Measurements from ENCODE around the gene SLC44A3. TPM values are rescaled to one million over a fixed set of nuclear protein-coding genes. Genes with fewer than 3 reads are reported as not detected.

Gene SLC44A3
- total and polyA plus RNA-seq, 2 donors, result 4.7 to 6.8 TPM

DNA sequence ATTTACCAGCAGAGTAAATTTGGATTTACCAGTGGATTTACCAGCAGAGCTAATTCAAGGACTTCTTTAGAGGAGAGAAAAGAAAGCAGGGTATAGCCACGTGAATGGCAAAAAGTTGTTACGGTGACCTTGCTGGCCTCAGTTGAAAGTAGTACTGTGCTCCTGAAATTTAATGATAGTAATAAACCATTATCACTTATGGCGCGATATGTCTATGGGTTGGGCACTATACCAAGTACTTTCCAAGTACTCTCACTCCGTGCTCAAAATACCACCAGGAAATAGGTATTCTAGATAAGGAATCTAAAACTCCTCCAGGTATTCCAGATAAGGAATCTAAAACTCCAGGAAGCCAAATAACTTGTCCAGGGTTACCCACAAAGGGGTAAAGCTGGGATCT lies 35.8 kb downstream of the SLC44A3 start:
- 96% methylated on average over 5 of the region's 5 CpGs for WGBS

DNA sequence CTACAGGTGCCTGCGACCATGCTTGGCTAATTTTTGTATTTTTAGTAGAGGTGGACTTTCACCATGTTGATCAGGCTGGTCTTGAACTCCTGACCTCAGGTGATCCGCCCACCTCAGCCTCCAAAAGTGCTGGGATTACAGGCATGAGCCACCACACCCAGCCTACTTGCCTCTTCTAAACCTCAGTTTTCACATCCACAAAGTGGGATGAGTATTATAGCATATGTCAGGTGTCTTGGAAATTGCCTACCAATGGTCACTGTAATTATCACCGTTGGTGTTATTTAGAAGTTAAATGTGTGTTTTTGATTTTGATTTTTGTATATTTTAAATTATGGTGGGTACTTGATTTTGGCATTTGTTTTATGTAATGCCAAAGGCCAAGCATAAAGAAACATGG lies 36.7 kb downstream of the SLC44A3 start:
- no peak for DNase-seq (ENCODE audit: low read depth in 6 of 9, low spot score in 9 of 9)
- Histone ChIP-seq H3K4me1 (ENCODE audit: control insufficient read depth in 2 of 2, insufficient read depth in 2 of 2, low read length in 2 of 2) (peaks cover 0 to 8% of the 10 kb centered on the region in 2 donors), H3K27ac (ENCODE audit: low read depth in 1 of 2, low read length in 1 of 2) (no peak overlapping the region), H3K4me3 (ENCODE audit: low read length in 2 of 2) (no peak overlapping the region), H3K36me3 (ENCODE audit: control insufficient read depth in 2 of 2, insufficient read depth in 2 of 2, low read length in 1 of 2) (no peaks in the 10 kb centered on the region), H3K9me3 (ENCODE audit: control insufficient read depth in 2 of 2, insufficient read depth in 1 of 2, low read length in 1 of 2) (no peaks in the 10 kb centered on the region), H3K27me3 (ENCODE audit: control insufficient read depth in 2 of 2, insufficient read depth in 1 of 2, low read length in 1 of 2) (peaks cover 0 to 13% of the 10 kb centered on the region in 2 donors)
- WGBS, result 96% methylated on average over 3 of the region's 3 CpGs

More for the DNA sequence above, 35.8 kb downstream of the SLC44A3 start:
- Histone ChIP-seq H3K4me3 (ENCODE audit: low read length in 2 of 2) (no peak overlapping the region), H3K27me3 (ENCODE audit: control insufficient read depth in 2 of 2, insufficient read depth in 1 of 2, low read length in 1 of 2) (peaks cover 0 to 13% of the 10 kb centered on the region in 2 donors), H3K9me3 (ENCODE audit: control insufficient read depth in 2 of 2, insufficient read depth in 1 of 2, low read length in 1 of 2) (no peaks in the 10 kb centered on the region), H3K27ac (ENCODE audit: low read depth in 1 of 2, low read length in 1 of 2) (no peak overlapping the region), H3K36me3 (ENCODE audit: control insufficient read depth in 2 of 2, insufficient read depth in 2 of 2, low read length in 1 of 2) (no peaks in the 10 kb centered on the region), H3K4me1 (ENCODE audit: control insufficient read depth in 2 of 2, insufficient read depth in 2 of 2, low read length in 2 of 2) (peaks cover 0 to 8% of the 10 kb centered on the region in 2 donors)
- no peak for DNase-seq (ENCODE audit: low read depth in 6 of 9, low spot score in 9 of 9)

DNA sequence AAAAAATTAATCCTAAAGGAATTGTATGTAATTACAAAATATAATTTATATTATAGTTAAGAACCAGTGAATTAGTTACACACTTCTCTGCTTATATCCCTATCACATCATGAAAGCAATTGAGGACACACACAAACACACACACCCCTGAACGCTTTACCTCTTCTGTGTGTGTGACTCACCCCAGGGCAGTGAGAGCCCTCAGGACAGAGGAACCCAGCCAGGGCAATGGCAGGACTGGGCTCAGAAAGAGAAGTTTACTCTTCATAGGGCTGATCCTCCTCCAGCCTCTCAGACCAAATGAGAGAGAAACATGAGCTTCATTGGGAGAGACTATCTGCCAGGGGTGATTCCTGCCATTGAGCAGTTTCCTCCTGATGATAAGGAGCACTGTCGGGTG lies 38.1 kb downstream of the SLC44A3 start:
- 89% methylated on average over 2 of the region's 2 CpGs for WGBS
- no peak overlapping the region for H3K27ac ChIP-seq (ENCODE audit: low read depth in 1 of 2, low read length in 1 of 2)
- peaks cover 0 to 11% of the 10 kb centered on the region in 2 donors for H3K27me3 ChIP-seq (ENCODE audit: control insufficient read depth in 2 of 2, insufficient read depth in 1 of 2, low read length in 1 of 2)
- DNase-seq (ENCODE audit: low read depth in 6 of 9, low spot score in 9 of 9), result no peak
- H3K36me3 ChIP-seq (ENCODE audit: control insufficient read depth in 2 of 2, insufficient read depth in 2 of 2, low read length in 1 of 2), result no peaks in the 10 kb centered on the region
- H3K9me3 ChIP-seq (ENCODE audit: control insufficient read depth in 2 of 2, insufficient read depth in 1 of 2, low read length in 1 of 2), result no peaks in the 10 kb centered on the region
- no peak overlapping the region for H3K4me3 ChIP-seq (ENCODE audit: low read length in 2 of 2)
- peaks cover 0 to 12% of the 10 kb centered on the region in 2 donors for H3K4me1 ChIP-seq (ENCODE audit: control insufficient read depth in 2 of 2, insufficient read depth in 2 of 2, low read length in 2 of 2)

DNA sequence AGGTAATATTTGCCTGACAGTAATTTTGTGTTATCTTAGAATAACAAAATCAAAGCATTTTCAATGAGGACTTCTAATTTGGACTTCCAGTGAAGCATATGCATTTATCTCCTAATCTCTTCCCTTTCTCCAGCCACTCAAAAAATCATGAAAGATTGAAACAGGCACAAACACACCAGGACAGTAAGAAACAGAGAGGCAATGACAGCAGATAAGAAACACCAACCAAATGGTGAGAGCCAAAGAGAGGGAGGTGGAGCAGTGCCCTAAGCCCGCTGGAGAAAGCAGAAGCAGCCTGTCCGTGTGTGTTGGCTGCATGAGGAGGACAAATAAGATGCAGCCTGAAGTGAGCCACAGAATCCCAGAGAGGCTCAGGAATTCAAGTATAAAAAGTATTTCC lies 39.0 kb downstream of the SLC44A3 start:
- Histone ChIP-seq H3K9me3 (ENCODE audit: control insufficient read depth in 2 of 2, insufficient read depth in 1 of 2, low read length in 1 of 2) (no peaks in the 10 kb centered on the region), H3K4me1 (ENCODE audit: control insufficient read depth in 2 of 2, insufficient read depth in 2 of 2, low read length in 2 of 2) (peaks cover 0 to 10% of the 10 kb centered on the region in 2 donors), H3K36me3 (ENCODE audit: control insufficient read depth in 2 of 2, insufficient read depth in 2 of 2, low read length in 1 of 2) (no peaks in the 10 kb centered on the region), H3K27ac (ENCODE audit: low read depth in 1 of 2, low read length in 1 of 2) (no peak overlapping the region), H3K27me3 (ENCODE audit: control insufficient read depth in 2 of 2, insufficient read depth in 1 of 2, low read length in 1 of 2) (peaks cover 0 to 11% of the 10 kb centered on the region in 2 donors), H3K4me3 (ENCODE audit: low read length in 2 of 2) (no peak overlapping the region)
- 74% methylated on average over 2 of the region's 2 CpGs for WGBS
- DNase-seq (ENCODE audit: low read depth in 6 of 9, low spot score in 9 of 9), result no peak

DNA sequence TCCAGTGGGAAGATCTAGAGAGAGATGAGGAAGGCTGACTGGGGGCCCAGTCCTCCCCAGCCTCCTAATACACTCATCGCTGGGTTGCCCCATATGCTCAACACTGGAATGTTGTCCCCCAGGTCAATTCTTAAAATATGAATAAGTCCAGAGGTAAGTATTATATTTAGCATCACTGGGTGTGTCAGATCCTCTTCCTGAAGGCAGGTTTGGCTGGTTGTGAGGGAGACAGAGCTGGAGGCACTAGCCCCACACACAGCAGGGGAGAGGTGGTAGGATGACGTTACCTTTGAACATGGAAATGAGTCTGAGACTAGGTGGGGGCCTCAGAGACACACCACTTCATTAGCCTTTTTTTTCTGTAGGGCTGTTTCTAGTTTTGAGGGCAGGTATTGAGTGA lies 42.6 kb downstream of the SLC44A3 start:
- Histone ChIP-seq H3K27me3 (ENCODE audit: control insufficient read depth in 2 of 2, insufficient read depth in 1 of 2, low read length in 1 of 2) (peaks cover 0 to 11% of the 10 kb centered on the region in 2 donors), H3K4me3 (ENCODE audit: low read length in 2 of 2) (no peak overlapping the region), H3K9me3 (ENCODE audit: control insufficient read depth in 2 of 2, insufficient read depth in 1 of 2, low read length in 1 of 2) (no peaks in the 10 kb centered on the region), H3K27ac (ENCODE audit: low read depth in 1 of 2, low read length in 1 of 2) (peak overlapping the region in 1 of 2 donors; percentile 77), H3K4me1 (ENCODE audit: control insufficient read depth in 2 of 2, insufficient read depth in 2 of 2, low read length in 2 of 2) (peaks cover 0 to 5% of the 10 kb centered on the region in 2 donors), H3K36me3 (ENCODE audit: control insufficient read depth in 2 of 2, insufficient read depth in 2 of 2, low read length in 1 of 2) (no peaks in the 10 kb centered on the region)
- no peak for DNase-seq (ENCODE audit: low read depth in 6 of 9, low spot score in 9 of 9)
- 96% methylated on average over 2 of the region's 2 CpGs for whole genome bisulfite sequencing

DNA sequence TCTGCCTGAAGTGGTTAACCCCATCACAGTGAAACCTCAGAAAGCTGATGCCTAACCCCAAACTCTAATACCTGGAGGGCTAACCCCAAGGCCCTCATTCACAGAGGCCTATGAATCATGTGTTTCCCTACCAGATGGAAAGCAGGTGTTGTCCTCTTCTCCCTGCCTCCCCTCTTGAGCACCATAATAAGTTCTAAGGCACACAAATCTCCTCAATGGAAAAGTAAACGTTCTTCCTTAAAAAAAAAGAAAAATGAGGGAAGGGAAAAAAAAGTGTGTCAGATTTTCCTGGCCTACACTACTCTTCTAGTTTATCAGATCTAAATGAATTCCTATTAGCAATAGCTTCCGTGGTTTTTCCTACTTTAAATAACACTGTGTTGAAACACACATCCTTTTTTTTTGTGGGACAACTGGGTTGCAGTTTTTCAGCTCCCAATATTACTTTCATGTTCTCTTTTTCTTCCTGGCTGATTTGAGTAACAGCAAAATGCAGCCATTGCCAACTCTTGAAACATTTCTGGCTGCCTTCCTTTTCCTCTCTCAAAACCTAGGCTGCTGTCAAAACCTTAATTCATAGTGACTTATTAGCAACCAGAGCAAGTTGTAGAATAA lies 43.2 kb downstream of the SLC44A3 start:
- DNase-seq (ENCODE audit: low read depth in 6 of 9, low spot score in 9 of 9), result no peak
- no peak overlapping the region for H3K4me3 ChIP-seq (ENCODE audit: low read length in 2 of 2)

DNA sequence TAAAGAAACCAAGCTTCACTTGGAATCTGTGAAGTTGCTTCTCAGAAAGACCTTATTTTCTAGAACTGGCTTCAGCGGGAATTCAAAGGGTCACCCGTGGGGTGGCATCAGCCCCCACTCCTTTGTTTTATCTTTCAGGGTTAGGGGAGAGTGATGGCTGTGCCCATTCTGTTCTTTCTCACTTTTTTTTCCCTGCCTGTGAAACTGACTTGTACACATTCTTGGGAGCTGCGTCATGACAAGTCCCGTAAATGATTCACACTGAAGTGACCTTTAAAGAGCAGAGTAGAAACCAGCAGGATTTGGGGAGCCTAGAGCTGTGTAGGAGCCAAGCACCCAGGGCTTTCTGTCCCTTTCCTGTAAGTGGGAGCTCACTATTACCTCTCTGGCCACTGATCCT lies 43.8 kb downstream of the SLC44A3 start:
- H3K9me3 ChIP-seq (ENCODE audit: control insufficient read depth in 2 of 2, insufficient read depth in 1 of 2, low read length in 1 of 2), result no peaks in the 10 kb centered on the region
- peak overlapping the region in 1 of 2 donors; percentile 8 for H3K27ac ChIP-seq (ENCODE audit: low read depth in 1 of 2, low read length in 1 of 2)
- peaks cover 0 to 9% of the 10 kb centered on the region in 2 donors for H3K27me3 ChIP-seq (ENCODE audit: control insufficient read depth in 2 of 2, insufficient read depth in 1 of 2, low read length in 1 of 2)
- H3K4me3 ChIP-seq (ENCODE audit: low read length in 2 of 2), result no peak overlapping the region
- no peaks in the 10 kb centered on the region for H3K36me3 ChIP-seq (ENCODE audit: control insufficient read depth in 2 of 2, insufficient read depth in 2 of 2, low read length in 1 of 2)
- peaks cover 0 to 5% of the 10 kb centered on the region in 2 donors for H3K4me1 ChIP-seq (ENCODE audit: control insufficient read depth in 2 of 2, insufficient read depth in 2 of 2, low read length in 2 of 2)
- WGBS, result 87% methylated on average over 4 of the region's 4 CpGs
- no peak for DNase-seq (ENCODE audit: low read depth in 6 of 9, low spot score in 9 of 9)

More for the DNA sequence above, 43.2 kb downstream of the SLC44A3 start:
- WGBS, result 27% methylated on average over 2 of the region's 2 CpGs
- Histone ChIP-seq H3K4me1 (ENCODE audit: control insufficient read depth in 2 of 2, insufficient read depth in 2 of 2, low read length in 2 of 2) (peaks cover 0 to 5% of the 10 kb centered on the region in 2 donors), H3K36me3 (ENCODE audit: control insufficient read depth in 2 of 2, insufficient read depth in 2 of 2, low read length in 1 of 2) (no peaks in the 10 kb centered on the region), H3K27ac (ENCODE audit: low read depth in 1 of 2, low read length in 1 of 2) (peak overlapping the region in 1 of 2 donors; percentile 77), H3K9me3 (ENCODE audit: control insufficient read depth in 2 of 2, insufficient read depth in 1 of 2, low read length in 1 of 2) (no peaks in the 10 kb centered on the region), H3K27me3 (ENCODE audit: control insufficient read depth in 2 of 2, insufficient read depth in 1 of 2, low read length in 1 of 2) (peaks cover 0 to 9% of the 10 kb centered on the region in 2 donors)

DNA sequence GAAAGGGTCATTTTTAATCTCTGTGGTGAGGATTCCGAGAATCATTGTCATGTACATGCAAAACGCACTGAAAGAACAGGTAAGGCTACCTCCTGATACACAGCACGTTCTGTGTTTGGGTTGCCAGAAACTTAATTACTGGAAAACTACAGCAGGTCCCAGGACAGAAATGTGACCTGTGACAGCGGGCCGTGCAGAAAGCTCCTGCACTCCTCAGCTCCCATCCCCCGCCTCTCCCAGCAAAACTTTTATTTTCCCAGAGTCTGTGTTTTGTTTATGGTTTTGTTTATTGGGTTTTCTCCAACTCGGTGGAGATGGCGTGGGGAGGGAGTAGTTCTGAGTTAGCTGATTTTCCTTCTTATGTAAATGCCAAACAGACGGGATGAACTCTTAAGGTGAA lies 44.7 kb downstream of the SLC44A3 start:
- 93% methylated on average over 9 of the region's 9 CpGs for WGBS
- Histone ChIP-seq H3K4me1 (ENCODE audit: control insufficient read depth in 2 of 2, insufficient read depth in 2 of 2, low read length in 2 of 2) (peaks cover 0 to 5% of the 10 kb centered on the region in 2 donors), H3K27me3 (ENCODE audit: control insufficient read depth in 2 of 2, insufficient read depth in 1 of 2, low read length in 1 of 2) (peaks cover 0 to 2% of the 10 kb centered on the region in 2 donors), H3K27ac (ENCODE audit: low read depth in 1 of 2, low read length in 1 of 2) (peak overlapping the region in 1 of 2 donors; percentile 25), H3K9me3 (ENCODE audit: control insufficient read depth in 2 of 2, insufficient read depth in 1 of 2, low read length in 1 of 2) (no peaks in the 10 kb centered on the region), H3K36me3 (ENCODE audit: control insufficient read depth in 2 of 2, insufficient read depth in 2 of 2, low read length in 1 of 2) (no peaks in the 10 kb centered on the region), H3K4me3 (ENCODE audit: low read length in 2 of 2) (no peak overlapping the region)
- no peak for DNase-seq (ENCODE audit: low read depth in 6 of 9, low spot score in 9 of 9)

DNA sequence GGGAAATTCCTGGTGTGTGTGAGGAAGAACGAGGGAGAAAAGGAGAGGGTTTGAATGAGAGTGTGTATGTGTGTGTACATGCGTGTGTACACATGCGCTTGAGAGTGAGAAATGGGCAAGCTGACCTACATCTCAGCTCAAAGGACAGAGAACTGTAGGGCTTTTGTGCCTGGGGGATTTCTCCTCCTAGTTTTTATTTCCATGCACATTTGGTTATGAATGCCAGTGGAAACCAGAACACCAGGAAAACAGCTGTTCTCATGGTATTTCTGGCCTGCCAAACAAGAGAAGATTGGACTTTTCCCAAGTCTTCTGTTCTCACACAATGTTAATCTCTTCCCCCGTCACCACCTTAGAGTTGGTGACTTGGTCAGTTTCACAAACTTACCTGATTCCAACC lies 45.2 kb downstream of the SLC44A3 start:
- Histone ChIP-seq H3K9me3 (ENCODE audit: control insufficient read depth in 2 of 2, insufficient read depth in 1 of 2, low read length in 1 of 2) (no peaks in the 10 kb centered on the region), H3K4me1 (ENCODE audit: control insufficient read depth in 2 of 2, insufficient read depth in 2 of 2, low read length in 2 of 2) (peaks cover 0 to 5% of the 10 kb centered on the region in 2 donors), H3K27ac (ENCODE audit: low read depth in 1 of 2, low read length in 1 of 2) (peak overlapping the region in 1 of 2 donors; percentile 31), H3K4me3 (ENCODE audit: low read length in 2 of 2) (no peak overlapping the region), H3K27me3 (ENCODE audit: control insufficient read depth in 2 of 2, insufficient read depth in 1 of 2, low read length in 1 of 2) (peaks cover 0 to 2% of the 10 kb centered on the region in 2 donors), H3K36me3 (ENCODE audit: control insufficient read depth in 2 of 2, insufficient read depth in 2 of 2, low read length in 1 of 2) (no peaks in the 10 kb centered on the region)
- no peak for DNase-seq (ENCODE audit: low read depth in 6 of 9, low spot score in 9 of 9)
- WGBS, result 93% methylated on average over 4 of the region's 4 CpGs

All from thymus (tissue), 11 donors.